K562 (cell line): ENCODE results near the gene IL11. TPM values are rescaled to one million over a fixed set of nuclear protein-coding genes. Genes with fewer than 3 reads are reported as not detected.

Experiments used
- CBX2 ChIP-seq: fragments of 200-600 bp; sonication (generic); IDR thresholded peaks from one replicate; pipeline ENCODE4 v1.6.1; 2012; ENCODE audit warnings: mild to moderate bottlenecking, low read length, inconsistent platforms; ENCODE audit not compliant: insufficient read depth, poor library complexity, severe bottlenecking
- CCAR2 ChIP-seq: fragments of 200-400 bp; formaldehyde crosslinking; IDR thresholded peaks from 2 replicates; pipeline ENCODE4 v1.6.1; 2017; ENCODE audit warnings: mild to moderate bottlenecking, low read depth, low read length
- GTF2A2 ChIP-seq: IDR thresholded peaks from 2 replicates; pipeline ENCODE4 v1.6.1; 2016; ENCODE audit warnings: mild to moderate bottlenecking, missing genetic modification characterization, missing compliant biosample characterization
- HIVEP1 ChIP-seq: fragments of 250-450 bp; sonication (Bioruptor Pico); IDR thresholded peaks from 2 replicates; pipeline ENCODE4 v1.4.0; 2020; ENCODE audit warnings: mild to moderate bottlenecking
- NRF1 ChIP-seq, 2 experiments: fragments of 450-650 bp; IDR thresholded peaks in 1 of 2; conservative IDR thresholded peaks in 1 of 2; 2 replicates each; pipeline ENCODE4 v1.6.1; 2014; ENCODE audit warnings: mild to moderate bottlenecking in 2 of 2
- PHB2 ChIP-seq: fragments of 450-650 bp; IDR thresholded peaks from 2 replicates; pipeline ENCODE4 v1.6.1; 2017; ENCODE audit warnings: low read depth
- POLR2AphosphoS5 ChIP-seq: IDR thresholded peaks from 2 replicates; pipeline ENCODE4 v1.6.1; 2011; ENCODE audit warnings: mild to moderate bottlenecking, low read depth, low read length, moderate library complexity; ENCODE audit not compliant: control insufficient read depth, insufficient read depth
- POLR2H ChIP-seq: IDR thresholded peaks from 2 replicates; pipeline ENCODE4 v1.6.1; 2016; ENCODE audit warnings: missing genetic modification characterization, low read depth, mild to moderate bottlenecking, control low read depth, missing compliant biosample characterization, moderate library complexity
- PRMT5 ChIP-seq: sonication (generic); formaldehyde crosslinking; IDR thresholded peaks from 2 replicates; pipeline ENCODE4 v1.5.0; 2020; ENCODE audit warnings: missing genetic modification reagents
- RBFOX2 ChIP-seq: fragments of 200-400 bp; formaldehyde crosslinking; IDR thresholded peaks from 2 replicates; pipeline ENCODE4 v1.6.1; 2017; ENCODE audit warnings: low read depth, mild to moderate bottlenecking, low read length, moderate library complexity
- RBM15 ChIP-seq: fragments of 200-400 bp; formaldehyde crosslinking; IDR thresholded peaks from 2 replicates; pipeline ENCODE4 v1.6.1; 2018; ENCODE audit warnings: mild to moderate bottlenecking, low read length, moderate library complexity; ENCODE audit not compliant: insufficient read depth
- RFX5 ChIP-seq: IDR thresholded peaks from 2 replicates; pipeline ENCODE4 v1.6.1; 2011; ENCODE audit warnings: low read depth, mild to moderate bottlenecking, improper control_type of control experiment, low read length
- TAF9B ChIP-seq: fragments of 450-650 bp; IDR thresholded peaks from 2 replicates; pipeline ENCODE4 v1.6.1; 2018; ENCODE audit warnings: mild to moderate bottlenecking; ENCODE audit not compliant: partially characterized antibody
- TOE1 ChIP-seq, 2 experiments: fragments of 450-650 bp in 1 of 2; sonication (generic) in 1 of 2; formaldehyde crosslinking in 1 of 2; IDR thresholded peaks; 2 replicates each; pipeline versions ENCODE4 v1.7.1 to v1.8.0; 2016 to 2022; ENCODE audit warnings: borderline replicate concordance in 2 of 2, mild to moderate bottlenecking in 2 of 2, antibody characterized with exemption in 1 of 2, inconsistent platforms in 1 of 2, low read depth in 1 of 2, missing genetic modification reagents in 1 of 2, moderate library complexity in 1 of 2
- ZKSCAN8 ChIP-seq: fragments of 200-800 bp; sonication (Bioruptor generic); IDR thresholded peaks from 2 replicates; pipeline ENCODE4 v1.6.1; 2016; ENCODE audit warnings: missing genetic modification characterization, missing compliant biosample characterization
- ZNF12 ChIP-seq: sonication (generic); formaldehyde crosslinking; IDR thresholded peaks from 2 replicates; pipeline ENCODE4 v1.4.0; 2020; ENCODE audit warnings: mild to moderate bottlenecking, missing genetic modification reagents
- ZNF140 ChIP-seq: fragments of 250-450 bp; sonication (Bioruptor Pico); IDR thresholded peaks from 2 replicates; pipeline ENCODE4 v1.8.0; 2021; ENCODE audit warnings: moderate library complexity, mild to moderate bottlenecking, inconsistent platforms
- ZNF41 ChIP-seq: fragments of 250-450 bp; sonication (Bioruptor Pico); conservative IDR thresholded peaks from 2 replicates; pipeline ENCODE4 v1.4.0; 2020; ENCODE audit warnings: mild to moderate bottlenecking
- ZNF77 ChIP-seq: fragments of 250-450 bp; sonication (Bioruptor Pico); IDR thresholded peaks from 2 replicates; pipeline ENCODE4 v1.5.0; 2020
- polyA plus RNA-seq, 8 experiments: library from polyadenylated mRNA; depleted of rRNA in 4 of 8; stranded (reverse) in 5 of 8; unstranded in 3 of 8; fragments of >200 nt; fragmentation: Nextera tagmentation in 2 of 8; fragmentation: Illumina TruSeq in 1 of 8; extraction: Ambion mirVana in 2 of 8; extraction: Trizol in 1 of 8; gene quantifications; 2 replicates each; pipeline versions ENCODE4 v1.2.1 to v1.2.3, GENCODE V29; 2011 to 2014; ENCODE audit warnings: inconsistent platforms in 1 of 8, missing spikeins in 1 of 8
- total RNA-seq, 7 experiments: library from RNA; depleted of rRNA in 6 of 7; stranded (reverse); fragments of >200 nt in 6 of 7; fragmentation: Illumina TruSeq in 2 of 7; extraction: Trizol in 2 of 7; gene quantifications; 2 replicates each; pipeline versions ENCODE4 v1.2.1 to v1.2.3, GENCODE V29; 2011 to 2021; ENCODE audit warnings: low replicate concordance in 1 of 7
- TF ChIP-seq, protein P1 (sequence below): fragments of 250-450 bp; sonication (Bioruptor Pico); IDR thresholded peaks from 2 replicates; pipeline ENCODE4 v1.5.0; 2021
- TF ChIP-seq, protein P2 (sequence below): sonication (generic); IDR thresholded peaks from 2 replicates; pipeline ENCODE4 v1.6.1; 2016
- TF ChIP-seq, protein P3 (sequence below): sonication (generic); formaldehyde crosslinking; IDR thresholded peaks from 2 replicates; pipeline ENCODE4 v1.8.1; 2022; ENCODE audit warnings: missing genetic modification reagents
- TF ChIP-seq, protein P4 (sequence below): fragments of 250-450 bp; sonication (Bioruptor Pico); IDR thresholded peaks from 2 replicates; pipeline ENCODE4 v1.4.0; 2020; ENCODE audit warnings: mild to moderate bottlenecking

Gene IL11
- total and polyA plus RNA-seq, 9 of the 15 experiments (the other 6 are each of a cell fraction or from before 2014, with no cell fraction given): 0.04 to 0.42 (median 0.06) TPM; not detected in 6

DNA sequence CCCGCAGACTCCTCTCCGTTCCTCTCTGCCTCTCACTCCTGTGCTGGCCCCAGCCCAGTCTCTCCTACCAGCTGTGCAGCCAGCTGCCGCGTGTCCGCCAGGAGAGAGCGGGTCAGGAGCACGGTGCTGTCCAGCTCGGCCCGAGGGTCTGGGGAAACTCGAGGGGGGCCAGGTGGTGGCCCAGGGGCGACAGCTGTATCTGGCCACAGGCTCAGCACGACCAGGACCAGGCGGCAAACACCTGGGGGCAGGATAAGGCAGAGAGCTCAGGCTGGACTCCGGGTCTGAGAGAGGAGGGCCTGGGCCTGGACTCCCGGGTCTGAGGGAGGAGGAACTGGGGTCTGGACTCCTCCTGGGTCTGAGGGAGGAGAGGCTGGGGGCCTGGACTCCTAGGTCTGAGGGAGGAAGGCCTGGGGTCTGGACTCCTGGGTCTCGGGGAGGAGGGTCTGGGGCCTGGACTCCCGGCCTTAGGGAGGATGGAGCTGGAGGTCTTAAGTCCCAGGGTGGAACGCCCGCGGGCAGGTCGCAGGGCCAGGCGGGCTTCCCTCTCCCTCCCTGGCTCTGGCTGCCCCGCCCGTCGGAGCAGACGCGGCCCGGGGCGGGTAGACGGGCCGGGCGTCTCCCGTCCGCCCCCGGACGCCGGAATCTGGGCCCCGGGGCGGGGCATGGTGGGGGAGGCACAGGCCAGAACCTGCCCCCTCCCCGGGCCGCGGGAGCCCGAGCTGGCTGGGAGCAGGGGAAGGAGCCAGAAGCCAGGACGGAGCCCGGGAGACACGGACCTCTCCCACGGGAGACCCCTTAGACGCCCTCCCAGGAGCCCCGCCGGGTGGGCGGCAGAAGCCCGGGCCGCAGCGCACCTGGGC lies 1.3 kb downstream of the IL11 start (continued):
- TF ChIP-seq, protein P1, sequence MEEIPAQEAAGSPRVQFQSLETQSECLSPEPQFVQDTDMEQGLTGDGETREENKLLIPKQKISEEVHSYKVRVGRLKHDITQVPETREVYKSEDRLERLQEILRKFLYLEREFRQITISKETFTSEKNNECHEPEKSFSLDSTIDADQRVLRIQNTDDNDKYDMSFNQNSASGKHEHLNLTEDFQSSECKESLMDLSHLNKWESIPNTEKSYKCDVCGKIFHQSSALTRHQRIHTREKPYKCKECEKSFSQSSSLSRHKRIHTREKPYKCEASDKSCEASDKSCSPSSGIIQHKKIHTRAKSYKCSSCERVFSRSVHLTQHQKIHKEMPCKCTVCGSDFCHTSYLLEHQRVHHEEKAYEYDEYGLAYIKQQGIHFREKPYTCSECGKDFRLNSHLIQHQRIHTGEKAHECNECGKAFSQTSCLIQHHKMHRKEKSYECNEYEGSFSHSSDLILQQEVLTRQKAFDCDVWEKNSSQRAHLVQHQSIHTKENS (CRISPR knock-in tag): no peak
- TF ChIP-seq CBX2: no peak
- TF ChIP-seq ZKSCAN8: no peak
- no peak for TF ChIP-seq HIVEP1 (CRISPR knock-in tag)
- TF ChIP-seq POLR2AphosphoS5: no peak
- no peak for TF ChIP-seq RBM15
- TF ChIP-seq, protein P2, sequence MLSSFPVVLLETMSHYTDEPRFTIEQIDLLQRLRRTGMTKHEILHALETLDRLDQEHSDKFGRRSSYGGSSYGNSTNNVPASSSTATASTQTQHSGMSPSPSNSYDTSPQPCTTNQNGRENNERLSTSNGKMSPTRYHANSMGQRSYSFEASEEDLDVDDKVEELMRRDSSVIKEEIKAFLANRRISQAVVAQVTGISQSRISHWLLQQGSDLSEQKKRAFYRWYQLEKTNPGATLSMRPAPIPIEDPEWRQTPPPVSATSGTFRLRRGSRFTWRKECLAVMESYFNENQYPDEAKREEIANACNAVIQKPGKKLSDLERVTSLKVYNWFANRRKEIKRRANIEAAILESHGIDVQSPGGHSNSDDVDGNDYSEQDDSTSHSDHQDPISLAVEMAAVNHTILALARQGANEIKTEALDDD: no peak
- no peak for TF ChIP-seq TOE1 (IDR thresholded peaks at IDR 0.05; ENCODE audit: borderline replicate concordance)
- TF ChIP-seq TOE1 (CRISPR knock-in tag; IDR thresholded peaks at IDR 0.05; ENCODE audit: borderline replicate concordance, low read depth): no peak
- TF ChIP-seq ZNF77 (CRISPR knock-in tag): no peak
- TF ChIP-seq, protein P3, sequence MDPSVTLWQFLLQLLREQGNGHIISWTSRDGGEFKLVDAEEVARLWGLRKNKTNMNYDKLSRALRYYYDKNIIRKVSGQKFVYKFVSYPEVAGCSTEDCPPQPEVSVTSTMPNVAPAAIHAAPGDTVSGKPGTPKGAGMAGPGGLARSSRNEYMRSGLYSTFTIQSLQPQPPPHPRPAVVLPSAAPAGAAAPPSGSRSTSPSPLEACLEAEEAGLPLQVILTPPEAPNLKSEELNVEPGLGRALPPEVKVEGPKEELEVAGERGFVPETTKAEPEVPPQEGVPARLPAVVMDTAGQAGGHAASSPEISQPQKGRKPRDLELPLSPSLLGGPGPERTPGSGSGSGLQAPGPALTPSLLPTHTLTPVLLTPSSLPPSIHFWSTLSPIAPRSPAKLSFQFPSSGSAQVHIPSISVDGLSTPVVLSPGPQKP (CRISPR knock-in tag): no peak
- TF ChIP-seq PHB2: no peak
- TF ChIP-seq ZNF12 (CRISPR knock-in tag): no peak
- peak; percentile 9; the same call in 1 of the 2 replicates for TF ChIP-seq RBFOX2
- no peak for TF ChIP-seq ZNF41 (CRISPR knock-in tag)
- 0 out of 4 replicates have a peak, but pooled peaks of 1 of the 2 experiments have one; percentile 17 for TF ChIP-seq NRF1 (conservative IDR thresholded peaks at IDR 0.05 in 1 of 2, IDR thresholded peaks at IDR 0.05 in 1 of 2)
- TF ChIP-seq ZNF140 (CRISPR knock-in tag): no peak
- TF ChIP-seq GTF2A2 (tag): no peak
- no peak for TF ChIP-seq POLR2H (tag)
- TF ChIP-seq, protein P4, sequence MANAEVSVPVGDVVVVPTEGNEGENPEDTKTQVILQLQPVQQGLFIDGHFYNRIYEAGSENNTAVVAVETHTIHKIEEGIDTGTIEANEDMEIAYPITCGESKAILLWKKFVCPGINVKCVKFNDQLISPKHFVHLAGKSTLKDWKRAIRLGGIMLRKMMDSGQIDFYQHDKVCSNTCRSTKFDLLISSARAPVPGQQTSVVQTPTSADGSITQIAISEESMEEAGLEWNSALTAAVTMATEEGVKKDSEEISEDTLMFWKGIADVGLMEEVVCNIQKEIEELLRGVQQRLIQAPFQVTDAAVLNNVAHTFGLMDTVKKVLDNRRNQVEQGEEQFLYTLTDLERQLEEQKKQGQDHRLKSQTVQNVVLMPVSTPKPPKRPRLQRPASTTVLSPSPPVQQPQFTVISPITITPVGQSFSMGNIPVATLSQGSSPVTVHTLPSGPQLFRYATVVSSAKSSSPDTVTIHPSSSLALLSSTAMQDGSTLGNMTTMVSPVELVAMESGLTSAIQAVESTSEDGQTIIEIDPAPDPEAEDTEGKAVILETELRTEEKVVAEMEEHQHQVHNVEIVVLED: peak; percentile 48; the same call in 1 of the 2 replicates
- TF ChIP-seq RFX5: no peak
- no peak for TF ChIP-seq CCAR2
- TF ChIP-seq PRMT5: no peak
- no peak for TF ChIP-seq TAF9B
